ENCODE measurements around the gene CDC42BPB.
A peak's percentile ranks its signal among the peaks of the same experiment; 100 is the strongest.

The CDC42BPB gene, protein sequence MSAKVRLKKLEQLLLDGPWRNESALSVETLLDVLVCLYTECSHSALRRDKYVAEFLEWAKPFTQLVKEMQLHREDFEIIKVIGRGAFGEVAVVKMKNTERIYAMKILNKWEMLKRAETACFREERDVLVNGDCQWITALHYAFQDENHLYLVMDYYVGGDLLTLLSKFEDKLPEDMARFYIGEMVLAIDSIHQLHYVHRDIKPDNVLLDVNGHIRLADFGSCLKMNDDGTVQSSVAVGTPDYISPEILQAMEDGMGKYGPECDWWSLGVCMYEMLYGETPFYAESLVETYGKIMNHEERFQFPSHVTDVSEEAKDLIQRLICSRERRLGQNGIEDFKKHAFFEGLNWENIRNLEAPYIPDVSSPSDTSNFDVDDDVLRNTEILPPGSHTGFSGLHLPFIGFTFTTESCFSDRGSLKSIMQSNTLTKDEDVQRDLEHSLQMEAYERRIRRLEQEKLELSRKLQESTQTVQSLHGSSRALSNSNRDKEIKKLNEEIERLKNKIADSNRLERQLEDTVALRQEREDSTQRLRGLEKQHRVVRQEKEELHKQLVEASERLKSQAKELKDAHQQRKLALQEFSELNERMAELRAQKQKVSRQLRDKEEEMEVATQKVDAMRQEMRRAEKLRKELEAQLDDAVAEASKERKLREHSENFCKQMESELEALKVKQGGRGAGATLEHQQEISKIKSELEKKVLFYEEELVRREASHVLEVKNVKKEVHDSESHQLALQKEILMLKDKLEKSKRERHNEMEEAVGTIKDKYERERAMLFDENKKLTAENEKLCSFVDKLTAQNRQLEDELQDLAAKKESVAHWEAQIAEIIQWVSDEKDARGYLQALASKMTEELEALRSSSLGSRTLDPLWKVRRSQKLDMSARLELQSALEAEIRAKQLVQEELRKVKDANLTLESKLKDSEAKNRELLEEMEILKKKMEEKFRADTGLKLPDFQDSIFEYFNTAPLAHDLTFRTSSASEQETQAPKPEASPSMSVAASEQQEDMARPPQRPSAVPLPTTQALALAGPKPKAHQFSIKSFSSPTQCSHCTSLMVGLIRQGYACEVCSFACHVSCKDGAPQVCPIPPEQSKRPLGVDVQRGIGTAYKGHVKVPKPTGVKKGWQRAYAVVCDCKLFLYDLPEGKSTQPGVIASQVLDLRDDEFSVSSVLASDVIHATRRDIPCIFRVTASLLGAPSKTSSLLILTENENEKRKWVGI (N-terminal part only)

DNA sequence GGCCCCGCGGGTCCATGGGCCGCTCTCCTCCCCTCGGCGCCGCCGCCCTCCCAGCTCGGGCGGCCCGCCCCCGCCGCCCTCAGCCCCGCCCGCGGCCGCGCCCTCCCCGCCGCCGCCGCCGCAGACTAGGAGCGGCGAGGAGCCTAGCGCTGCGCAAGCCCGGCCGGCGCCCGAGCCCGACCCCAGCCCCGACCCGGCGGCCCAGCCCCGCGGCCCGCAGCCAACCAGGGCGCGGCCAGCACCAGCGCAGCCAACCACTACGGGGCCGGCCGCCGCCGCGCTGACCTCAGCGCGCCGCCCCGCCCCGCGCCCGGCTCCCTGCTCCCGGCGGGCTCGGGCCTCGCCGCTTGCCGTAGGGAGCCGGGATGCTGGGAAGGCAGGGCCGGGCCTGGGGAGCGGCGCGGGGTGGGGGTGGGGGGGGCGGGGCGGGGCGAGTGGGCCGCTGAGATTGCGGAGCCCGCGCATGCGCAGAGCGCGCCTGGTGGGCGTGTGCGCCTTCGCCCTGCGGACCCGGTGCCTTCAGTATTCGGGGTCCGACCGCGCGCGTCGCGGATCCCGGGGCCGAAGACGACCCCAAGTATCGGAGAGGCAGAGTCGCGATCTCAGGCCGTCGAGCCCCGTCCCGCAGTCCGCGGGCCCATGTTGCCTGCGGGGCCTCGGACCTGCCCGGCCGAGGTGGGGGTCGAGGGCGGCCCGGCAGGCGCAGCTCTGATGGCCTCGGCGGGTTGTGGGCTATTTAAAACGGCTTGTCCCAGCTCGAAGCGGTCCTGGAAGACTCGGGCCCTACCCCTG, at the start of gene CDC42BPB:
TSS of gene CDC42BPB (minus strand) at position 178 of the 792 bp plus-strand sequence. CDS start 376 bp downstream, outside the sequence.
- DNase-seq (ENCODE audit: low spot score) = peak; percentile 99

DNA sequence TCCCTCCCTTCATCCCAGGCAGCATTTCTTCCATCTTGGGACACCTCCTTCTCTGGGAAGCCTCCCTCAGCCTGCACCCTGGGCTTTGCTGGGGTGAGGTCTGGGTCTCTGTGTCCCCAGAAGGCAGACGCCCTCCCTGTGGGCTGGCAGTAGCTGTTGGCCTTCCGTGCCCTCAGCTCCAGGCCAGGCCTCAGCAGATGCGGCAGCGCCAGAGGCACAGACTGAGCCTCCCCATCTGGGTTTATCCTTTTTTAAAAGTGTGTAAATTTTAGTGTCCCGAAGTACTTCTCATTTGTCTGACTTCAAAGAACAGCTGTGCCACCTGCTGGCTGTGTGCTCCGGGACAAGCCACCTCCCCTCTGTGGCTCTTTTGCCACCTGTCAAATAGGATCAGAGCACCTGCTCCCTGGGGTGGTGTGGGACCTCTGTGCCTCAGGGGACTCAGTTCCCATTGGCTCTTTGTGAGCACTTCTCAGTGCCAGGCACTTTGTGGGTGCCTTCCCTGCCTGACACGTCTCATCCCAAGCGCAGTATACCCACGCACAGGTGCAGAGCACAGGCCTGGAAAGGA, 48.3 kb upstream of the CDC42BPB start:
- no peak for DNase-seq (ENCODE audit: low spot score)

DNA sequence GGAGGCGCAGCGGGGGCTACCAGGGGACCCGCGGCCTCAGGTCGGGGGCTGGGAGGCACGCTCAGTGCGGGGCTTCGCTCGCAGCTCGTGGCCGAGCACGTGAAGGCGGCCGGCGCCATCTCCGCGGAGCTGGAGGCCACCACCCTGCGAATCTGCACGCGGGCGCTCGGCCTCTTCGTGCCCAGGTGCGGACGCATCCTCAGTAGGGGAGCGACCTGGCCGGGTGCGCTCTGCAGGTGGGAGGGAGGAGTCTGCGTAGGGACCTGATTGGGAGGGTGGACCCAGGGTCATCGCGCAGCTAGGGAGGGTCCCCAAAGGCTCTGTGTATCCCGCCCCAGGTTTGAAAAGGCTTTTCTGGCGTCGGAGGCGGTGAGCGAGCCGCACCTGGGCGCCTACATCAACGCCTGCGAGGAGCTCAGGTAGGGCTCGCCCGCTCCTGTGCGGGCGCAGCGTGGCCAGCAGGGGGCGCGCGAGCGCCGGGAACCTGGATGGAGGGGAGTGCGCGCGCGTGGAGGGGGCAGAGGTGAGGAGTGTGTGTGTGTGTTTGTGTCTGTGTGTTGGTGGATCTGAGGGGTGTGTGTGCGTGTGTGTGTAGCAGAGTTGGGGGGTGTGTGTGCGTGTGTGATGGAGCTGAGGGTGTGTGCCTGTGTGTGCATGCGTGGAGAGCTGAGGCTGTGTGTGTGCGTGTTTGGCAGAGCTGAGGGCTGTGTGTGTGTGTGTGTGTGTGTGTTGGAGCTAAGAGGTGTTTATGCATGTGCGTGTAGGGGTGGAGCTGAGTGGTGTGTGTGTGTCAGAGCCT, 47.5 kb upstream of the CDC42BPB start:
- DNase-seq (ENCODE audit: low spot score) = peak; percentile 86

GRCh38 chr14:103104389-103104653, 47.0 kb upstream of the CDC42BPB start:
- DNase-seq (ENCODE audit: low spot score) = no peak

- peak; percentile 72 for DNase-seq (ENCODE audit: low spot score)
Measured at GRCh38 chr14:103103461-103104388, 46.4 kb upstream of the CDC42BPB start.

- no peak for DNase-seq (ENCODE audit: low spot score)
Measured at GRCh38 chr14:103102689-103103260, 45.4 kb upstream of the CDC42BPB start.

GRCh38 chr14:103101963-103102688, 44.8 kb upstream of the CDC42BPB start:
- DNase-seq (ENCODE audit: low spot score) = no peak

DNA sequence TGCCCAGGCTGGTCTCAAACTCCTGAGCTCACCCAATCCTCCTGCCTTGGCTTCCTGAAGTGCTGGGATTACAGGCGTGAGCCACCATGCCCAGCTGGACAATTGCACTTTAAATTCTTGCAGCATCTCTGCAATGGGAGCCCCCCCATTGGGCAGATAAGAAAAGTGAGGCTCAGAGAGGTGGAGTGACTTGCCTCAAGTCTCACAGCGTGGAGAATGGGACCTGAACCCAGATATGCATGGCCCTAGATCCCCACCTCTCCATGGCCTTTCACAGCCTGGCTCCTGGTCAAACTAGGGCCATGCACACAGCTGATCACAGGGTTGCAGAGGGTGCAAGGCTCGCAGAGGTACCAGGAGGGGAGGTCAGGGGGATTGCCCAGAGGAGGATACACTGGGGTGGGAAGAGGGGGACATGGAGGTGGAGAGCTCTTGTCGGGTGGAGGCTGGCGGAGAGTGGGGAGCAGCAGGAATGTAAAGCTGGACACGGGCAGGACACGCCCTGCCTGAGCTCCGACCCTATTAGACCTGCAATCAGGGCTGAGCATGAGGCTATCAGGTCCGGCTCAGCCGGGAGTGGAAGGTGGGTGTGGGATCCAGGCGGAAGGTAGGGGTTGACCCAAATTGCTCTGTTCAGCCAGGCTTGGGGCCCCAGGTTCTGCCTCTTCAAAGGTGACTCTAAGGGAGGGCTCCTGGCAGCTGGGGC, 44.1 kb upstream of the CDC42BPB start:
- no peak for DNase-seq (ENCODE audit: low spot score)

DNA sequence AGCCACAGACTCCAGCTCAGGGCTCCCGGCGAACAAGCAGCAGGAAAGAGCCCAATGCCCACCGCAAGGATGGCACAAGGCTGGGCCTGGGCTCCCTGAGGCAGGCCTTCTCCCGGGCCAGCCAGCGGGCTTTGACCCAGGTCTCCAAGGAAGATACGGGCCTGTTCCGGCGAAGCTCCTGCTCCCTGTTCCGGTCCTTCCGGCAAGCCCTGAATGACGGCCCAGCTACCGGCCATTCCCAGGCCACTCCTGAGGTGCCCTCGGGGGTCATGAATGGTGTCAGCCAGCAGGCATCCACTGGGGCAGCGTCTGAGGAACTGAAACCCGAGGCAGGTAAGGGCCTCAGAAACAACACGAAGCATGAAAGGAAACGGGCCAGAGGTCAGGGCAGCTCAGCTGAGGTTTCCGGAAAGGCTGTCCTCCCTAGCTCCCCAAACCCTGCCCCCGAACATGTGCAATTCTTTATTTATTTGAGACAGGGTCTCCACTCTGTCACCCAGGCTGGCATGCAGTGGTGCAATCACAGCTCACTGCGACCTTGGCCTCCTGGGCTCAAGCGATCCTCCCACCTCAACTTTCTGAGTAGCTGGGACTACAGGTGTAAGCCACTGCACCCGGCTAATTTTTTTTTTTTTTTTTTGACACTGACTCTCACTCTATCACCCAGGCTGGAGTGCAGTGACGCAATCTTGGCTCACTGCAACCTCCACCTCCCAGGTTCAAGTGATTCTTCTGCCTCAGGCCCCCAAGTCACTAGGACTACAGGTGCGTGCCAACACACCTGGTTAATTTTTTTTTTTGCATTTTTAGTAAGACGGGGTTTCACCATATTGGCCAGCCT, 43.2 kb upstream of the CDC42BPB start:
- DNase-seq (ENCODE audit: low spot score) = no peak

GRCh38 chr14:103099733-103100280, 42.5 kb upstream of the CDC42BPB start:
- no peak for DNase-seq (ENCODE audit: low spot score)

GRCh38 chr14:103099081-103099732, 41.9 kb upstream of the CDC42BPB start:
- DNase-seq (ENCODE audit: low spot score) = no peak

DNA sequence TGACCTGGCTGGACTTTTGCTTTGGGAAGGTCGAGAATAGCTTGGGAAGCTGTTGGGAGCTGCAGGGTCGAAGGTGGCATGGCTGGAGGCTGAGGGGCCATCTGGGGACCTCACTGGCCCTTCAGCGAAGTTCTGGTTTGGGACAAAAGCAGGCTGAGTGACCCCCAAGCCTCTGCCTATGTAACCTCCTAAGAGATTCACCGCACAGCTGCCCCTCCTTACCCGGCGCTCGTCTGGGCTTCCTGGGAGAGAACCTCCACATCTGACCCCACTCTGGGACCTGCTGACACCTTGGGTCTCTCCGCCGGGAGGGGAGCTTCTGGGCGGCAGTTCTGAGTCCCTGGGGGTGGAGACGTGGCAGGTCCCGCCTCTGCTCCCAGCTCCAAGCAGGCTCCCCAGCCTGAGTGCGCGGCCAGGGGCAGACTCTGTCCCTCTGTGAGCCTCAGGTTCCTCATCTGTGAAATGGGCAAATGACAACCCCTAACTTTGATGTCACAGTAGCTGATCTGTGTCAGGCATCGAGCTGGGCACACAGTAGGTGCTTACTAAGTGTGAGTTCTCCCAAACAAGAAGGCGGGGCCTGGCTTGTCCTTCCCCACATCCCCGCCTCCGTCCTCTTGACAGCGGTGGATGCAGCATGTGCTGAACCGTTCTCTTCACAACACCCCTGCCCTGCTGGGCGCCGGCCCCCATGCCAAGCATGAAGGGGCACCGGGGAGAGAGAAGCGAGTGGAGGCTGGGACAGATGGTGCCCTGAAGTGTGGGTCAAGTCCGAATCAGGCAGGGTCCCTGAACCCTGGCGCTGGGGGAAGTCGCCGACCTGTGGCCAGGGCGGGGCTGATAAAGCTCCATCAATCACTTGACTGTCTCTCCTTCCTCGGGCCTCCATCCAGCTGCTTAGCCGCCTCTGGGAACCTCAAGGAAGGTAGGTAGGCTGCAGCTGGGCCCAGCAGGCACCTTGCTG, 40.9 kb upstream of the CDC42BPB start:
- no peak for DNase-seq (ENCODE audit: low spot score)

GRCh38 chr14:103097244-103097993, 40.1 kb upstream of the CDC42BPB start:
- DNase-seq (ENCODE audit: low spot score) = no peak

DNA sequence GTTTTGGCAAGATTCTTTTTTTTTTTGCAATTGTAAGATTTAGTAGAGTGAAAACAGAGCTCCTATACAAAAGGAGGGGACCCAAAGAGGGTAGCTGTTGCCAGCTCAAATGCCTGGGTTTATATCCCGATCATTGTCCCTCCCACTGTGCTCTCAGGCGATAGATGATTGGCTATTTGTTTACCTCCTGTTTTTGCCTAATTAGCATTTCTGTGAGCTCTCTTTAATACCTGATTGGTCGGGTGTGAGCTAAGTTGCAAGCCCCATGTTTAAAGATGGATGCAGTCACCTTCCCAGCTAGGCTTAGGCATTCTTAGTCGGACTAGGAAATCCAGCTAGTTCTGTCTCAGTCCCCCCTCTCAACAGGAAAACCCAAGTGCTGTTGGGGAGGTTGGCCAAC, 39.0 kb upstream of the CDC42BPB start:
- no peak for DNase-seq (ENCODE audit: low spot score)
